Cardiac muscle cell (in vitro differentiated cells and primary cell): ENCODE data around the gene MYO5C. TPM values are rescaled to one million over a fixed set of nuclear protein-coding genes. Genes with fewer than 3 reads are reported as not detected.

Experiments
- DNase-seq, 2 donors: peaks; one replicate each; pipeline versions ENCODE4 v3.0.0 to v3.0.0-alpha.2; 2010 to 2017; ENCODE audit warnings: low read depth in 1 of 2, low spot score in 1 of 2
- H3K27ac ChIP-seq: fragments of 200-600 bp; sonication (generic); 2 replicates; pipeline ENCODE4 v1.5.1; 2016
- H3K27me3 ChIP-seq: fragments of 200-600 bp; sonication (generic); 2 replicates; pipeline ENCODE4 v1.6.0; 2016; ENCODE audit warnings: control low read depth
- H3K36me3 ChIP-seq: fragments of 200-600 bp; sonication (generic); 2 replicates; pipeline ENCODE4 v1.5.1; 2016; ENCODE audit warnings: control low read depth
- H3K4me1 ChIP-seq: fragments of 200-600 bp; sonication (generic); 2 replicates; pipeline ENCODE4 v1.8.1; 2017; ENCODE audit warnings: low read depth, mild to moderate bottlenecking, mixed run types
- H3K4me3 ChIP-seq: fragments of 200-600 bp; sonication (generic); 2 replicates; pipeline ENCODE4 v1.5.1; 2016; ENCODE audit warnings: mild to moderate bottlenecking
- H3K9me3 ChIP-seq: fragments of 200-600 bp; sonication (generic); 2 replicates; pipeline ENCODE4 v1.5.1; 2017; ENCODE audit warnings: low read depth, mild to moderate bottlenecking, control low read depth
- polyA plus RNA-seq: library from polyadenylated mRNA; unstranded; fragments of >200 nt; fragmentation: Nextera tagmentation; extraction: Ambion mirVana; gene quantifications from 2 replicates; pipeline ENCODE4 v1.2.1, GENCODE V29; 2016
- total RNA-seq: library from RNA; depleted of rRNA; stranded (reverse); fragments of >200 nt; gene quantifications from 2 replicates; pipeline ENCODE4 v1.2.3, GENCODE V29; 2016
- TF ChIP-seq, protein P1 (sequence below): IDR thresholded peaks from 2 replicates; pipeline ENCODE4 v1.5.1; 2012; ENCODE audit warnings: low read depth, mild to moderate bottlenecking, low read length

The MYO5C gene
- total and polyA plus RNA-seq, 2 experiments from 2014 or later, result 2.9 to 8.5 TPM

DNA sequence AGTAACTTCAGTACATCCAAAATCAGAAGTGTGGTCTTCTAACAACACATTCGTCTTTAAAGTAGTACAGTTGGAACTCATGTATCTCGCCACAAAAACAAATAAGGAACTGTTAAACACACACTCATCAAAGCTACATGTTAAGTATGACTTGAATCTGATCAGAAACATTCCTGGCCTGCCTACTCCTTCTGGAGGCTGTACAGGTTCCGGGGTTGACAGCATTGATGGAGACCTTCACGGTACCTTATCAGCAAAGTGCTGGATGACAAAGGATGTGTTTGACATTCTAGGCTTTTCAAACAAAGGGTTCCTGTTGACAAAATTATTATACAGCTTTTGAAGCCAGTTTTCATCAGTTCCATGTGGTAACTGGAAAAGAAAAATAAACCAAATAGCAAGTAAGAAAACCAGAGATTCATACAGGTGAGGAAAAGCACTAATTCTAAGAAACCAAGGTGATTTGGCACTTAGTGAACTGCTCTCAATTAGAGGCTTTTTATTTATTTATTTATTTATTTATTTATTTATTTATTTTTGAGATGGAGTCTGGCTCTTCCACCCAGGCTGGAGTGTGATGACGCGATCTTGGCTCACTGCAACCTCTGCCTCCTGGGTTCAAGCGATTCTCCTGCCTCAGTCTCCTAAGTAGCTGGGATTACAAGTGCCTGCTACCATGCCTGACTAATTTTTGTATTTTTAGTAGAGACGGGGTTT is 44.3 kb downstream of the MYO5C start:
- Histone ChIP-seq H3K9me3 (no peaks in the 10 kb centered on the region), H3K4me1 (peaks cover 14% of the 10 kb centered on the region), H3K36me3 (no peaks in the 10 kb centered on the region)

GRCh38 chr15:52247461-52247860 is 48.1 kb downstream of the MYO5C start:
- Histone ChIP-seq H3K36me3 (no peaks in the 10 kb centered on the region), H3K27ac (no peak overlapping the region), H3K4me3 (no peak overlapping the region), H3K9me3 (no peaks in the 10 kb centered on the region), H3K27me3 (no peaks in the 10 kb centered on the region), H3K4me1 (peaks cover 9% of the 10 kb centered on the region)
- no peak for DNase-seq
- TF ChIP-seq, protein P1, sequence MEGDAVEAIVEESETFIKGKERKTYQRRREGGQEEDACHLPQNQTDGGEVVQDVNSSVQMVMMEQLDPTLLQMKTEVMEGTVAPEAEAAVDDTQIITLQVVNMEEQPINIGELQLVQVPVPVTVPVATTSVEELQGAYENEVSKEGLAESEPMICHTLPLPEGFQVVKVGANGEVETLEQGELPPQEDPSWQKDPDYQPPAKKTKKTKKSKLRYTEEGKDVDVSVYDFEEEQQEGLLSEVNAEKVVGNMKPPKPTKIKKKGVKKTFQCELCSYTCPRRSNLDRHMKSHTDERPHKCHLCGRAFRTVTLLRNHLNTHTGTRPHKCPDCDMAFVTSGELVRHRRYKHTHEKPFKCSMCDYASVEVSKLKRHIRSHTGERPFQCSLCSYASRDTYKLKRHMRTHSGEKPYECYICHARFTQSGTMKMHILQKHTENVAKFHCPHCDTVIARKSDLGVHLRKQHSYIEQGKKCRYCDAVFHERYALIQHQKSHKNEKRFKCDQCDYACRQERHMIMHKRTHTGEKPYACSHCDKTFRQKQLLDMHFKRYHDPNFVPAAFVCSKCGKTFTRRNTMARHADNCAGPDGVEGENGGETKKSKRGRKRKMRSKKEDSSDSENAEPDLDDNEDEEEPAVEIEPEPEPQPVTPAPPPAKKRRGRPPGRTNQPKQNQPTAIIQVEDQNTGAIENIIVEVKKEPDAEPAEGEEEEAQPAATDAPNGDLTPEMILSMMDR, result no peak

More for the DNA sequence above, 44.3 kb downstream of the MYO5C start:
- TF ChIP-seq, protein P1, result no peak
- Histone ChIP-seq H3K27ac (no peak overlapping the region), H3K4me3 (no peak overlapping the region), H3K27me3 (no peaks in the 10 kb centered on the region)
- peak in 1 of 2 donors; percentile 37 for DNase-seq

GRCh38 chr15:52246686-52247431 is 48.7 kb downstream of the MYO5C start:
- Histone ChIP-seq H3K9me3 (no peaks in the 10 kb centered on the region), H3K36me3 (no peaks in the 10 kb centered on the region), H3K27ac (no peak overlapping the region), H3K4me1 (peaks cover 9% of the 10 kb centered on the region), H3K27me3 (no peaks in the 10 kb centered on the region), H3K4me3 (no peak overlapping the region)
- DNase-seq, result peak in 1 of 2 donors; percentile 95
- TF ChIP-seq, protein P1, result no peak

DNA sequence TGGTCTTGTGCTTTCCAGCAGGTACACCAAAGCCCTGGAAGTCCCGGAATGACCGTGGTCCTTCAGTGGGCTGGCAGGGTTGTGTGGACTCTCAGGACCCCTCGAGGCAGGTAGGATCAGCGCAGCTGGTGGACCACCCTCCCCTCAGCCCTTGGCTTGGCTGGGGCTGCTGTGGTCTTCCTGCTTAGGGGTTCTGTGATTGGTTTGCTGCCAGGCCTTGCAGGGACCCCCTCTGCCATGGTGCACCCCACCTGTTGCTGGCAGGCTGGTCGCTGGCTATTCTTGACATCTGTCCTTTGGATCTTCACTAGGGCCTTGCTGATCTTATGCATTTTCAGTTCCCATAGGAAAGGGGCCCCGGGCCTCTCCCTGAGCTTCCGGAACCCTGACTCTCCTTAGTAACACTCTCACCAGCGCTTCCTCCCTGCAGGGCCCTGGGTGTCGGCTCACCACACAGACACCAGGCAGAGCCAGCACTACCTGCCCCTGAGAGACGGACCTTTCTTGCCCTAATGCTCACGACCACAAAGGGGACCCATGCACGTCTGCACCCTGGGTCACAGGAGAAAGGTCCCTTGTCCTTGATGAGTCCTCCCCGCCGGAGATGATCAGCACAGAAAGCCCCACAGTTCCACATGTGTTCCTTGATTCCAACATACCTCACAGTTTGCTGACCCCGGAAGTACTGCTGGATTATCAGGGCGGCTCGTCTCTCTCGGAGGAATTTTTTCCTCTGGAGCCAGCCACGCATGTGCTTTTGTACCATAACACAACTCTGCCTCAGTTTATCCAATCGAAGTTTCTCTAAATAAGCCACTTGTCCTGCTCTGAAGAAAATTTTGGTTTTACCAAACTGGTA is 51.7 kb downstream of the MYO5C start:
- H3K9me3 ChIP-seq, result no peaks in the 10 kb centered on the region
- TF ChIP-seq, protein P1, result no peak
- no peak overlapping the region for H3K27ac ChIP-seq
- H3K4me3 ChIP-seq, result no peak overlapping the region
- H3K4me1 ChIP-seq, result no peaks in the 10 kb centered on the region
- no peak for DNase-seq
- H3K36me3 ChIP-seq, result no peaks in the 10 kb centered on the region
- H3K27me3 ChIP-seq, result no peaks in the 10 kb centered on the region

- Histone ChIP-seq H3K27me3 (no peaks in the 10 kb centered on the region), H3K36me3 (no peaks in the 10 kb centered on the region), H3K9me3 (no peaks in the 10 kb centered on the region), H3K4me3 (no peak overlapping the region), H3K4me1 (no peaks in the 10 kb centered on the region), H3K27ac (no peak overlapping the region)
- no peak for DNase-seq
- TF ChIP-seq, protein P1, result no peak
Measured at GRCh38 chr15:52243286-52243685, 52.3 kb downstream of the MYO5C start.
